ENCODE data around the gene SHISA5.

Gene SHISA5

DNA sequence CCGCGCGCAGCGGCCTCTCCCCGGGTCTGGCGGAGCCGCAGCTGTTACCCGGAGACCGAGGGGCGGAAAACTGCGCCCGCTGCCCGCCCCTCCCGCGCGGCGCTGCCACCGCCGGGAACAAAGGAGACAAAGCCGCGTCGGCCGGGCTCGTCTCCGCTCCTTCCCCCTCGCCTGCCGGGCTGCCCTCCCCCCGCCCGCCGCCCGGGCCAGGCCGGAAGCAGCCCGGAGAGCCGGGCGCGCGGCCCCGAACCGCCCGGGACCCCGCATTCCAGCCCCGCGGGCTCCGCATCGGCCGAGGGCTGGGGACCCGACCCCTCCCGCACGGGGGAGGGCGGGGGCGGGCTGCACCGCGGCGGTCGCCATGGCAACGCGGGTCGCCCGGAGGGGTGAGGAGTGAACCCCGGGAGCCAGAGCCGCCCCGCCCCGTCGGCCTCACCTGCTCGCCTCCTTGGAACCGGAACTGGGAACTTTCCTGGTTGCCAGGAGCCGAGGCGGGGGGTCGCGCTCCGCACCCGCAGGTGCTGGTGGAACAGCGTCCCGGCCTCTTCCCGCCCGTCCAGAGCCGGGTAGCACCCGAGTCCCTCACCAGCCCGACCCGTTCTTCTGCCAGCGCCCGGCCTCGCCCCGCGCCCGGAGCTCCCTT is 74.5 kb downstream of the SHISA5 start:
- peak; percentile 50 for DNase-seq

DNA sequence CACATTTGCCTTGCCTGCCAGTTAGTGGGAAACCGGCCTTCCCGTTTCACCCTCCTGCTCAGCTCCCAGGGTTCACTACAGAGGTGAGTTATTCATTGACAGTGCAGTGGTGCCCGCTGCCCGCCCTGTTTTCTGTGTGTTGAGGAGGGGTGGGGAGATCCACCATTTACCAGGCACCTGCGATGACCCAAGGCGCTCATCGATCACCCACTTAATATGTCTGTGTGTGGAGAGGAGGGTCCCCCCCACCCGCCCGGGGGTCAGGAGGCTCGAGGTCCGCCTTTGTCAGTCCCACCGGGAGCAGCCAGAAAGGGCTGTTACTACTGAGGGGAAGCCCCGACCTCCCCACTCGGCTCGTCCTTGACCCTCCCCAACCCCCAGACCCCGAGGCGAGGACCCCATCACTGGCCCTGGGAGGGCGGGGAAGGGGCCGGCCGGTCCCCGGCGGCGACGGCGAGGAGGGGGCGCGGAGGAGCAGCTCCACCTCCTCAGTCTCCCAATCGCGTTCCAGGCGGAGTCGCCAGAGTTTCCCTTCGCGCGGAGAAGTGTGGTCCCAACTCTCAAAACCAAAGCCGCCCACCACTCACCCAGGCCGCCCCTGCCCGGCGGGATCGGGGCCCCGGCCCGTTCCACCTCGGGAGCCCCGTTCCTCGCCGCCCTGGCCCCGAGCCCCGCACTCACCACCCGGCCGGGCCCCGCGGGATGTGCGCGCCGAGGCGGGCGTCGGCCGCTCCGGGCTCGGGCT is 75.2 kb downstream of the SHISA5 start:
- DNase-seq: no peak

DNA sequence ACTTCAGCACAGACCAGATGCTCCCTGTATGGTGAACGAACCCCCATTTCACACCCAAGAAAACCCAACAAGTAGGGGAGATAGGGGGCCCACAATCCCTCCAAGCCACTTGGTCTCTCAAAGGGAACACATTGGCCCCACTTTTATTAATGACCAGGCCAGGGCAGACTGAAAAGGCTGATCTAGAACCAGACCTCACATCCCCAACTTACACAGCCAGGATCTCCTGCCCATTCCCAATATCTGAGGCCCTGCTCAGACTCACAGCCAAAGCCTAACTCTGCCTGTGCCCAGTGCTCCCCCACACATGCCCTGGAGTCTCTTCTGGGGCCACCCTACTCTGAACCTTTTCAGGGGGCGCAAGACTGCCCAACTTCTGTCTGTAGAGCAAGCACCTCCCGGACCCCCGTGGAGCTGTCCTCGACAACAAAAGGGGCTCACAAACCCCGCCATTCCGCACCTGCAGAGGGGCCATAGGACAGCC is 75.8 kb downstream of the SHISA5 start:
- DNase-seq: no peak

DNA sequence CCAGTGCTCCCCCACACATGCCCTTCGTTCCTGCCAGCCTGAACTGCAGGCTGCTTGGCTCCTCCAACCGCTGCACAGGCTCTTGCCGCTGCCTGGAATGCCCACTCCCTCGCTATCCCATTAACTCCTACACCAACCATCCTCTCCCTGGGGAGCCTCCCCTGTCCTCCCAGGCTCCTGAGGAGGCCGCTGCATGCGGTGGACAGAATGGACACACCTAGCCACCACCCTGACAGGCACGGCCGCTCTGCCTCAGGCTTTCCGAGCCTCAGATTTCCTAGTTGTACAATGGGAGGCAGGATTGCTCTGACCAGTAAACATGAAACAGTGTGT is 76.4 kb downstream of the SHISA5 start:
- DNase-seq: no peak

DNA sequence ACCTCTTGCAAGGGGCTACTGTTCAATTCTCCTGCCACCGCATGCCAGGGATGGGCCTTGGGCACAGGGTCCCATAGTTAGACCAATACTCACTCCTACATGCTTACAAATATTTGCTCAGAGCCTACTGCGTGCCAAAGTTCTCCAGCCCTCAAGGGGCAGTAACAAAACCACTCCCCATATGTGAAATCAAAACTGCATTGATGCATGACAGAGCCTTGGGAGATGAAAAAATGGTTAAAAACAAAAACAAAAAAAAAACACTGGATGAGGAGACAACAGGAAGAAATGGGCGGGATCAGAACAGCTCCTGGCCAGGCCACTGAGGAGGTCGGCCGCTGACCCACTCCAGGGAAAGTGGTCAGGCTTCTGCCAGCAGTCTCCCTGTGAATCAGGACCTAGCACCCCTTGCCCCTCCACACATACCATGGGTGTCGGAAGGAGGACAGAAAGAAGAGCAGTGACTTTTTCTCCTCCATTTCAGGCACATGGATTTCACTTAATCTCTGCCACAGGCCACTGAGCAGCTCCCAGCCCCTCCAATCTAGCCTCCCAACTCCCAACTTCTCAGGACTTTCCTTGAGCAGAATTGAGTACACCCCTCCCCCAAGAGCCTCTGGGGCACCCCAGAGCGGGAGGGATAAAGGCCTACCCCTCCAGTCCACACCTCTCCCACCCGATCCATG is 76.9 kb downstream of the SHISA5 start:
- no peak for DNase-seq

DNA sequence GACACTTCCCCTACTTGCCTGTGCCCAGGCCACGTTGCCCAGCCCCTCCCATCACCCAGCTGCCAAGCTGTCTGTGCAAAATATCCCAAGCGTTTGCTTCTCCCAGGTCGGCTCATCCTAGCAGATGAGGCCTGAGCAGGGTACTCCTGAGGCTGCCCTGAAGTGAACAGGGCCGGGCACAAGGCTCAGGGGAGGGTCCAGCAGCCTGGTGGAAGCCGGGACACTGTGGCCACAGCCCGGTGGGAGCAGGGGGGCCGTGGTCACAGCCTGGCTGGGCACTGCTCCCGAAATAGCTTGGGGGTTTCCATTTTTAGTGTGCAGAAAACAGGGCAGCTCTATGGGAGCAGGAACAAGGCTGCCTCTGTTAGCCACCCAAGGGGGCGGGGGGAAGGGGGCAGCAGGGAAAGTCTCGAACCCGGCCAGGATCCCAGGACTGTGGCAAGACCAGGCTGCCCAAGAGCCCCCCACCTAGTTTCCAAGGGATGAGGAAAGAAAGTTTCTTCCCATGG is 77.5 kb downstream of the SHISA5 start:
- no peak for DNase-seq

DNA sequence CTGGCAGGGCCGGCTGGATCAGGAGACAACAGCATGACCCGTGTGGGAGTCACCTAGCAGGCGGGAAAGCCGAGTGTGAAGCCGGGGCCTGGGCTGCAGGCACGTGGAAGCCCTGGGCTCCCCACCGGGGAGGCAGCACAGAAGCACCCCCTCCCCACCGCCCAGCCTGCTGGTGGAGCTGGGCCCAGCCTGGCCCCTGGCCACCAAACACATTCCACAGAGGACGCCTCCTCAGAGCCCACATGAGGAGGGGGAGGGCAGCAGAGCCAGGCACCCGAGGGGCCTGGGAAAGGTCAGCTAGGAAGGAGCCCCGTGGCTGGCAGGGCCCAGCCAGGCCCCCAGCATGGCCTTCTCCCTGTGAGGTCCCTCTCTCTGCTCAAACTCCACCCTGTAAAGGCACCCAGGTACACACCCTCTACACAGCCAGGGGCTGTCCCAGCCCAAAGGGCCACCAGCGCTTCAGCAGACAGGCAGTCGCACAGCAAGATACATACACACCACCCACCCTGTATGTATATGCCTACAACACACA is 78.6 kb downstream of the SHISA5 start:
- no peak for DNase-seq

DNA sequence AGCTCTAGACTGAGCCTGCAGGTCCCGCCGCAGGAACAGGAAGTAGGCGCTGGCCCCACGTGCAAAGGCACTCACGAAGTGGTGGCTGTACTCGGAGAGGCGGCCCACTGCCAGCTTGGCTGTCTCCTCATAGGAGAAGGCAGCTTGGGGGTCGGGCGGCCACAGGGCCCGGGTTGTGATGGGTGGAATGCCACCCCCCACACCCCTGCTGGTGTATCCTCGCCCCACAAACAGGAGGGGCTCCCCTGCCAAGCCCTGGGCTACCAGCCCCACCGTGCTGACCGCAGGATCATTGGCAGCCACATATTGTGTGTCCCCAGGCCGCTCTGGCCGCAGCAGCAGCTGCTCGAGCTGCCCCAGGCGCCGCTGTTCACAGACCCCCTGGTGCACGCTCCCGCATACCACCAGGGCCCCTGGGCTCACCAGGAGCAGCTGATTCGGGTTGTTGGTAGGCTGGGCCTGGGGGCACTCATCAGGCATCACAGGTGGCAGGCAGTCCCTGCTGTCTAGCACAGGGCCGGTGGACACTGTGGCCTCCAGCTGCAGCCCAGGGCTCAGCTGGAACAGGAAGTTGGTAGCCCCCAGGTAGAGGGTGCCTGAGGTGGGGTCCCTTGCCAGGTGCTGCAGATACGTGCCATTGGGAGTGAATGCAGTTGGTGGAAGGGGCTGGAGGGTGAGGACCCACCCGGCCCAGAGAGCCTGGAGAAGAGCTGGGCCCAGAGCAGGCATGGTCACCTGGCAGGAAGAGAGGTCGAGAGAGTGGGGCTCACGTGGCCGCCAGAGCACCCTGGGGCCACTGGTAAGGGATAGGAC is 79.9 kb downstream of the SHISA5 start:
- DNase-seq: no peak

DNA sequence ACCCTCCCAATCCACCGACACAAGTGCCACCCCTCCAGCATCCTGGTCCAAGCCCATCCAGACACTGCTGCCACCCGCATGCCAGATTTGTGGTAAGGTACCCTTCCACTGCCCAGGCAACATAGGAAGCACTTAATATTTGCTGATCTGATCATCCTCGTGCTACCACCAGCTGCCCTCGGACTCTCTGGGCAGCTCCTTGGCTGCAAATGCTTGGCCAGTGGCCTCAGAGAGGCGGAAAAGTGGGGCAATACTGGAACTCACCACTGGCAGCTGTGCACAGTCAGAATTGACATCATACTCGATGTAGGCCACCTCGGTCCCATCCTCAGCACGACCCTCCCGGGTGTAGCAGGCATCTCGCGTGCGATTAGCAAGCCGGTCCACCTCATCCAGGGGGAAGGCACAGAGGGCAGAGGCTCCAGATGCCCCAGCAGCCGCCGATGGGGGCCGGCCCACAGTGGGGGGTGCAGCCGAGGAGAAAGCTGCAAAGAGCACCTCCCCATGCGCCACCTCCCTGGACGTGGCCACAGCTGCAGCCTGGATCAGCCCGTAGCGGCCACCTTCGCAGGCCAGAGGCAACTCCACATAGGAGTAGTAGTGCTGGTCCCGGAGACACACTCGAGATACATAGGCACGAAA is 80.6 kb downstream of the SHISA5 start:
- DNase-seq: no peak

DNA sequence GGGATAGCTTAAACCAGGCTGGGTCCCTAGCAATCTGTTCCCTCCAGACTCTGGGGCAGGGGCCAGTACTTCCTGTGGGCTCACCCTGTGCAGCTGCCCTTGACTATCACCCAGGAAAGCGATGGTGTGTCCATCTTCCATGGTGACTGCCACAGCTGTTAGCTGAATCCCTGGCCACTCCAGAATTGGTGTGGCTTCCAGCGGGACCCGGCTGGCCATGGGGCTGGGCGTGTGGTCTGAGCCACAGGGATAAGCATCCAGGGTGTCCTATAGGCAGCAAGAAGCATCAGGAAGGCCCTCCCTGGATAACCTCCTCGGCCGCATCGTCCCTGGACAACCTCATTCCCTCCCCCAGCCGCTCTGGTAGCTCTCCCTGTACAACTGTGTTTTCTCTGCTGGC is 81.3 kb downstream of the SHISA5 start:
- no peak for DNase-seq

DNA sequence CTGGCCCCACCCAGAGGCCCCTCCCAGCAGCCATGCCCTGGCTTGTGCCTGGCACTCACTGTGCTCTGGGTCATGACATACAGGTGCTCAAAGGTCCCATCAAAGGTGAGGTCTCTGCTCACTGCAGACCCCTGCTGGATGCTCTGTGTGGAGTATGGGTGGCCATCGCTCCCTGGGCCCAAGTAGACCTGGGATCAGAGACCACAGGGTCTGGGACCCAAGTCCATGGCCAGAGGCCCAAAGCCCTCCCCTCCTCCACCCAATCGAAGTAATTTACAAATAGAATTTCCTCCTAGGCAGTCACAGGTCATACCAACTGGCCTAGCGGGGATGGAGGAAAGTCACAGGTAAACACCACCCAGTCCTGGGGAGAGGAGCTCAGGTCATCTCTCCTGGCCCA is 81.7 kb downstream of the SHISA5 start:
- DNase-seq: no peak

DNA sequence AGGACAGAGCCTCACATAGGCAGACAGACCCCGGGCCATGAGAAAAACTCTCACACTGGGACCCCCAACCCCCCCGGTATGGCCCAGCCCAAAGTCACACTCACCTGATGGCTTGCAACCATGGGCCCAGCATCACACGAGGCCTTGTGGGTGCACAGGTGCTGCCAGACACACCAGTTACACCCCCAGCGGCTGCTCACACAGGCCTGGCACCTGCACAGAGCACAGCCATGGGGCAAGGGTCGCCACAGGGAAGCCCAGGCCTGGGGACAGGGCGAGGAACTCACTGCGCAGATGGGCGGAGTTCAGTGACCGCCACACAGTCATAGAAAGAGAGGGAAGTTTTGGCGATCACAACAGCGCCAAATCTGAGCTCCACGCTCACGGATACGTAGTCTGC is 83.4 kb downstream of the SHISA5 start:
- DNase-seq: no peak

DNA sequence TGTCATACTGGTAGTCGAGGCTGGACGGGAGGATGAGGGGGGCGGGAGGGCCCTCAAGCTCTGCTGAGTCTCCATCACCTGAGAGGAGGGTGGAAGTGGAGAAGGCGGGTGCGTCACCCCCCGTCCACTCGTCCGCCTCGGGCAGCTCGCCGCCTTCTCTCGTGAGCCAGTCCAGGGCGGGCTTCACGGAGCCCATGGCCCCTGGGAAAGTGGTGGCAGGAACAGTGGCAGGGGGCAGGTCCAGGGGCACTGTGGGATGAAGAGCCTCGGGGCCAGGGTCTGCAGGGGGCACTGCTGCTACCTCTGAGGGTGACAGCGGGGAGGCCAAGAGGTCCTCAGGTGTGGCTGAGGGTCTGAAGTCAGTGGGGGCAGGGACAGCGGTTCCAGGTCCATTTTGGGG is 84.4 kb downstream of the SHISA5 start:
- no peak for DNase-seq

DNA sequence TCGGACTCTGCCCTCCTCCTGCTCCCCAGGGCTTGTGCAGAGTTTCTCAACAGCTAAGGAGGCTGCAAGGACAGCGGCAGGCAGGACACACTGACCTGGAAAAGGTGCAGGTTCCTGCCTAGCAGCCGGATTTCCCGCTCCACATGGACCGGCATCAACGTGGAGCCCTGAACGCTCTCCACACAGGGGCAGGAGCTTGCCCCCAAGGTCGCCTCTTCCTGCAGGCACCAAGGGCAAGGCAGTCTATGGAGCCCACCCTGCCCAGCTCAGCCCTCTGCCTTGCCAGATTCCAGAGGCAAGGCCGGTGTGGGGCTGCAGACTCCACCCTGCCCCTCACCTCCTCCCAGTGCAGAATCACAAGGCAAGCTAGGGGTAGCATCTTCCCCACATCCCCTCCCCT is 84.8 kb downstream of the SHISA5 start:
- DNase-seq: no peak

DNA sequence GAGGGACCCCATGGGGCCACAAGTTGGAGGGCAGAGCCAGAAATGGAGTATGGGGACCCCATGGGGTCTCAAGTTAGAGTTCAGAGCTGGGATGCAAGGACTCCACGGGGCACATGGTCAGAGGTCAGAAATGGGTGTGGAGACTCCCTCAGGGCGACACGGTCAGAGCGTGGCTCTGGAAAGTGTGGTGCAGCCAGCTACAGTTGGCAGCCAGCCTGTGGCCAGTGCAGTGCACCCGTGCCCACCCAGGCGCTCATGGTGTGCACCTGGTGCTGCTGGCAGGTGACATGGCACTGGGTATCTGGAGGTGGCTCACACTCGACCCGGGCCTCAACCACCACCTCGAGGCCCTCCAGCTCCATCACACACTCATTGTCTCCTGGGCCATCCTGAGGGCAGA is 85.3 kb downstream of the SHISA5 start:
- no peak for DNase-seq

DNA sequence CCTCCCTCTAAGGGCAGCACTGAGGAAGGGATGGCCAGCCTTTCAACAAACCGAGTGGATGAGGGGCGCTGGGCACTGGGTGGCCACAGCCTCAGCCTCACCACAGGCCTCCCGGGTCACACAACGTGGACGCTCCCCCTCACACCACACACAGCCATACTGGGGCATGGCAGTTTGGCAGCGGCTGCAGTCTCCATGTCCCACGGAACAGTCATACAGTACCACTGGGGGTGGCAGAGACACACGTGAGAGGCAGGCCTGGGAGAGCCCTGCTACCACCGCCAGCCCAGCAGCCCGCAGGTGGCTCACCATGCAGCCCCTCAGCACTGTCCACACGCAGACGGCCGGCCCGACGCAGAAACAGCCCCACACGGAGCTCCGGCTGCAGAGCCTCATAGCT is 85.8 kb downstream of the SHISA5 start:
- DNase-seq: no peak
